SK-N-SH (cell line): ENCODE results near the gene WSCD1. TPM values are rescaled to one million over a fixed set of nuclear protein-coding genes. Genes with fewer than 3 reads are reported as not detected.

ENCODE experiments used
- CTCF ChIA-PET: fragments of 300-600, 350-600 bp; formaldehyde crosslinking; extraction: SDS; loops from one replicate; lab custom pipeline; 2021; lab: Yijun Ruan, JAX
- POLR2A ChIA-PET: fragments of 350-600 bp; sonication (Branson Sonifier 250); formaldehyde crosslinking; extraction: SDS; loops from one replicate; lab custom pipeline; 2020; ENCODE audit warnings: antibody characterized with exemption, inconsistent platforms; lab: Yijun Ruan, JAX
- DNase-seq: peaks from one replicate; pipeline ENCODE4 v3.0.0; 2012
- H2AFZ ChIP-seq: fragments of 200-600 bp; sonication (generic); 2 replicates; pipeline ENCODE4 v1.8.1; 2016; ENCODE audit warnings: antibody characterized with exemption, mild to moderate bottlenecking, low read depth
- H3F3A ChIP-seq: fragments of 200-600 bp; sonication (generic); replicated peaks from 2 replicates; pipeline ENCODE3; 2016; ENCODE audit warnings: antibody characterized with exemption, mild to moderate bottlenecking; ENCODE audit not compliant: insufficient read depth
- H3K27ac ChIP-seq, 2 experiments: fragments of 200-500 bp in 1 of 2; fragments of 200-600 bp in 1 of 2; sonication (Bioruptor generic) in 1 of 2; sonication (generic), shearing (Covaris generic) in 1 of 2; 2 replicates each; pipeline versions ENCODE4 v1.5.1 to v1.6.1; 2014 to 2016; ENCODE audit warnings: low read depth in 2 of 2, inconsistent platforms in 1 of 2, low read length in 1 of 2, mild to moderate bottlenecking in 1 of 2, mixed read lengths in 1 of 2
- H3K27me3 ChIP-seq: fragments of 200-600 bp; sonication (generic), shearing (Covaris generic); 2 replicates; pipeline ENCODE4 v1.6.1; 2016; ENCODE audit warnings: mixed run types; ENCODE audit not compliant: insufficient read depth
- H3K36me3 ChIP-seq, 2 experiments: fragments of 200-500 bp in 1 of 2; fragments of 200-600 bp in 1 of 2; sonication (Bioruptor generic) in 1 of 2; sonication (generic) in 1 of 2; replicated peaks in 1 of 2; 2 replicates each; pipeline versions ENCODE3 to v1.5.1; 2014 to 2016; ENCODE audit warnings: low read length in 1 of 2, mild to moderate bottlenecking in 1 of 2; ENCODE audit not compliant: insufficient read depth in 2 of 2, control insufficient read depth in 1 of 2
- H3K4me1 ChIP-seq, 2 experiments: fragments of 200-500 bp in 1 of 2; fragments of 200-600 bp in 1 of 2; sonication (Bioruptor generic) in 1 of 2; sonication (generic), shearing (Covaris generic) in 1 of 2; 2 replicates each; pipeline versions ENCODE4 v1.5.1 to v1.6.1; 2014 to 2016; ENCODE audit warnings: low read depth in 1 of 2, low read length in 1 of 2, mixed run types in 1 of 2; ENCODE audit not compliant: insufficient read depth in 2 of 2, control insufficient read depth in 1 of 2
- H3K4me2 ChIP-seq: fragments of 200-600 bp; sonication (generic), shearing (Covaris generic); 2 replicates; pipeline ENCODE4 v1.6.1; 2017; ENCODE audit warnings: mixed run types
- H3K4me3 ChIP-seq, 2 experiments: fragments of 200-500 bp in 1 of 2; fragments of 200-600 bp in 1 of 2; sonication (Bioruptor generic) in 1 of 2; sonication (generic), shearing (Covaris generic) in 1 of 2; 2 replicates each; pipeline versions ENCODE4 v1.5.1 to v1.8.1; 2014 to 2016; ENCODE audit warnings: low read depth in 2 of 2, inconsistent platforms in 1 of 2, low read length in 1 of 2, mild to moderate bottlenecking in 1 of 2, mixed read lengths in 1 of 2, moderate library complexity in 1 of 2
- H3K79me2 ChIP-seq: fragments of 200-600 bp; sonication (generic); 2 replicates; pipeline ENCODE4 v1.8.1; 2017; ENCODE audit warnings: mild to moderate bottlenecking; ENCODE audit not compliant: insufficient read depth
- H3K9ac ChIP-seq: fragments of 200-600 bp; sonication (generic); 2 replicates; pipeline ENCODE4 v1.6.1; 2017; ENCODE audit warnings: mixed run types
- H3K9me2 ChIP-seq: fragments of 200-600 bp; sonication (generic); 2 replicates; pipeline ENCODE4 v1.6.1; 2017; ENCODE audit warnings: mixed run types
- H3K9me3 ChIP-seq: fragments of 200-600 bp; sonication (generic); 2 replicates; pipeline ENCODE4 v1.6.1; 2017; ENCODE audit warnings: mixed run types, mild to moderate bottlenecking, moderate library complexity
- H4K20me1 ChIP-seq: fragments of 200-600 bp; sonication (generic); 2 replicates; pipeline ENCODE4 v1.6.1; 2017; ENCODE audit warnings: mild to moderate bottlenecking, mixed run types; ENCODE audit not compliant: insufficient read depth
- GABPA ChIP-seq: IDR thresholded peaks from 2 replicates; pipeline ENCODE4 v1.4.0; 2012; ENCODE audit warnings: low read depth, mild to moderate bottlenecking
- GATA2 ChIP-seq: sonication (generic); formaldehyde crosslinking; IDR thresholded peaks from 2 replicates; pipeline ENCODE4 v1.5.0; 2020; ENCODE audit warnings: mild to moderate bottlenecking, missing genetic modification reagents
- MEF2A ChIP-seq: IDR thresholded peaks from 2 replicates; pipeline ENCODE4 v1.4.0; 2012; ENCODE audit warnings: low read depth, borderline replicate concordance
- NFIC ChIP-seq: IDR thresholded peaks from 2 replicates; pipeline ENCODE4 v1.4.0; 2012; ENCODE audit warnings: borderline replicate concordance
- NRF1 ChIP-seq: IDR thresholded peaks from 2 replicates; pipeline ENCODE4 v1.6.1; 2012; ENCODE audit warnings: low read depth, mild to moderate bottlenecking, low read length
- RFX5 ChIP-seq: IDR thresholded peaks from 2 replicates; pipeline ENCODE4 v1.6.1; 2012; ENCODE audit warnings: mild to moderate bottlenecking, improper control_type of control experiment, low read length
- YY1 ChIP-seq: IDR thresholded peaks from 2 replicates; pipeline ENCODE4 v1.4.0; 2012; ENCODE audit warnings: low read depth, mild to moderate bottlenecking
- WGBS: methylation state at CpG from one replicate; pipeline ENCODE4 v1.1.6; 2017; ENCODE audit warnings: low lambda C conversion rate; 5-methylcytosine and 5-hydroxymethylcytosine counted together
- polyA plus RNA-seq, 3 experiments: library from polyadenylated mRNA; depleted of rRNA; stranded (reverse); fragments of >200 nt; gene quantifications; 2 replicates each; pipeline ENCODE4 v1.2.3, GENCODE V29; 2012
- TF ChIP-seq, protein P1 (sequence below): IDR thresholded peaks from 2 replicates; pipeline ENCODE4 v1.4.0; 2012; ENCODE audit warnings: low read depth, borderline replicate concordance
- TF ChIP-seq, protein P2 (sequence below): IDR thresholded peaks from 2 replicates; pipeline ENCODE4; 2012
- TF ChIP-seq, protein P3 (sequence below): IDR thresholded peaks from 2 replicates; pipeline ENCODE4 v1.4.0; 2012; ENCODE audit warnings: low read depth, borderline replicate concordance

WSCD1 gene
- polyA plus RNA-seq, 1 of the 3 experiments (the other 2 are of a cell fraction): 0.03 TPM

DNA sequence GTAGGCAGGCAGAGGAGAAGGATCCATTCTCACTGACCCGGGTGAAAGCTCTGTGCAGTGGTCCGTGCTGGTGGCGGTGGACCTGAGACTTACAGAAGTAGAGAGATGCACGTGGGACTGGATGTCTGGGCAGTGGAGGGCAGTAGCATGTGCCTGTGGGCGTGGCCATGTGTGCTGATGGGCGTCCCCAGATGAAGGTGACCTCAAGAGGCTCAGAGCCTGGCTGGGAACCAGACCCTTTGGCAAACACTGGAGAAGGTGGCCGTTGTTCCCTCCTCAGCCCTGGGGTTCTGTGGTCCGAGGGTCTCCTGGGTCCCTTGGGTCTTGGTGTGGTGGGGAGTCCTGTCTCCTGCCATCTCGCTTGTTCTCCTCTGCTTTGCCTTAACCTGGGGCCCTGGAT lies 15.6 kb downstream of the WSCD1 start:
- Histone ChIP-seq H3K27ac (no peak overlapping the region), H3K9ac (no peak overlapping the region), H3K9me3 (no peaks in the 10 kb centered on the region), H3K9me2 (no peaks in the 10 kb centered on the region), H3K79me2 (no peaks in the 10 kb centered on the region), H3K4me2 (no peak overlapping the region), H3K27me3 (peaks cover 26% of the 10 kb centered on the region; the same call in 1 of the 2 replicates), H2AFZ (no peak overlapping the region), H3K4me1 (no peaks in the 10 kb centered on the region), H3K36me3 (no peaks in the 10 kb centered on the region), H3F3A (no peaks in the 10 kb centered on the region), H3K4me3 (no peak overlapping the region), H4K20me1 (no peaks in the 10 kb centered on the region)
- ChIA-PET CTCF (interaction anchor here (1.4 kb wide), 1 partner anchor 17 kb away, joined by 3 read pairs; no protein-coding TSS in a partner anchor), POLR2A (no interaction called here)
- TF ChIP-seq NFIC (no peak), YY1 (no peak), NRF1 (no peak), GATA2 (CRISPR knock-in tag) (no peak), GABPA (no peak)
- TF ChIP-seq, protein P1, sequence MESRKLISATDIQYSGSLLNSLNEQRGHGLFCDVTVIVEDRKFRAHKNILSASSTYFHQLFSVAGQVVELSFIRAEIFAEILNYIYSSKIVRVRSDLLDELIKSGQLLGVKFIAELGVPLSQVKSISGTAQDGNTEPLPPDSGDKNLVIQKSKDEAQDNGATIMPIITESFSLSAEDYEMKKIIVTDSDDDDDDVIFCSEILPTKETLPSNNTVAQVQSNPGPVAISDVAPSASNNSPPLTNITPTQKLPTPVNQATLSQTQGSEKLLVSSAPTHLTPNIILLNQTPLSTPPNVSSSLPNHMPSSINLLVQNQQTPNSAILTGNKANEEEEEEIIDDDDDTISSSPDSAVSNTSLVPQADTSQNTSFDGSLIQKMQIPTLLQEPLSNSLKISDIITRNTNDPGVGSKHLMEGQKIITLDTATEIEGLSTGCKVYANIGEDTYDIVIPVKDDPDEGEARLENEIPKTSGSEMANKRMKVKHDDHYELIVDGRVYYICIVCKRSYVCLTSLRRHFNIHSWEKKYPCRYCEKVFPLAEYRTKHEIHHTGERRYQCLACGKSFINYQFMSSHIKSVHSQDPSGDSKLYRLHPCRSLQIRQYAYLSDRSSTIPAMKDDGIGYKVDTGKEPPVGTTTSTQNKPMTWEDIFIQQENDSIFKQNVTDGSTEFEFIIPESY: no peak
- TF ChIP-seq, protein P2, sequence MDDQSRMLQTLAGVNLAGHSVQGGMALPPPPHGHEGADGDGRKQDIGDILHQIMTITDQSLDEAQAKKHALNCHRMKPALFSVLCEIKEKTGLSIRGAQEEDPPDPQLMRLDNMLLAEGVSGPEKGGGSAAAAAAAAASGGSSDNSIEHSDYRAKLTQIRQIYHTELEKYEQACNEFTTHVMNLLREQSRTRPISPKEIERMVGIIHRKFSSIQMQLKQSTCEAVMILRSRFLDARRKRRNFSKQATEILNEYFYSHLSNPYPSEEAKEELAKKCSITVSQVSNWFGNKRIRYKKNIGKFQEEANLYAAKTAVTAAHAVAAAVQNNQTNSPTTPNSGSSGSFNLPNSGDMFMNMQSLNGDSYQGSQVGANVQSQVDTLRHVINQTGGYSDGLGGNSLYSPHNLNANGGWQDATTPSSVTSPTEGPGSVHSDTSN: no peak
- DNase-seq: no peak
- 46% methylated on average over 5 of the region's 9 CpGs for WGBS

DNA sequence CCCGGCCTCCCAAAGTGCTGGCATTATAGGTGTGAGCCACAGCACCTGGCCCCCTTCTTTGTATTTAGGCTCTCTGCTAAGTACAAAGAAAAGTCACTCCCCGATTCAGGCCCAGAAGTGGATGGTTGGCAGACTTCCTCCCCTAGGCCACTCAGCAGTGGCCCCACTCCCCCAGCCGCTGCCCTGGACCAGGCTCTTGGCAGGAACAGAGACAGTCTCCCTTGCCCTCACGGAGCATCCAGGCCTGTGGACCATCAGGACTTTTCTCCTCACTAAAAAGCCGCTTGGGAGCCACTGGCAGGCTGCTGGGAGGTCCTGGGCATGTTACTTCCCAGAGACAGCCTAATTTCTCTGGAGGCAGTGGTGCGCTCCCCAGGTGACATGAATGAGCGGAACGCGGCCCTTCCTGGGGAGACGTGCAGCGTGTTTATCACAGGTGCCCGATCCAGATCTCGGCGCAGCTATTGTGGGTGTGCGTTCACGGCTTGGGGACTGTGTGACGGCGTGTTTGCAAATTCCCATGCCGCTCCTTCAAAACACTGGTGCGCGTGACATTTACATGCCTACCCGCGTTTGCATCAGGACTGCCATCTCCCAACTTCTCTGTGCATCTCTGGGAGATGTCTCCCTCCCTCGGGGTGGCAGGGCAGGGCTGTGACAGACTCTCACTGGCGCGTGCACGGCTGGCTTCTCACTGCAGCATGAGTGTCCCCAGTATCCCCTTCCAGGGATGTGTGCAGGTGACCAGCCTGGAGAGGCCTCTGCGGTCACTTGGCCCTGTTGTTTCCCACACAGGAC lies 16.6 kb downstream of the WSCD1 start:
- Histone ChIP-seq H4K20me1 (no peaks in the 10 kb centered on the region), H3K27ac (no peak overlapping the region), H3K9me3 (no peaks in the 10 kb centered on the region), H2AFZ (no peak overlapping the region), H3F3A (no peaks in the 10 kb centered on the region), H3K4me2 (no peak overlapping the region), H3K4me3 (no peak overlapping the region), H3K9me2 (no peaks in the 10 kb centered on the region), H3K4me1 (no peaks in the 10 kb centered on the region), H3K79me2 (no peaks in the 10 kb centered on the region), H3K27me3 (peaks cover 24% of the 10 kb centered on the region; the same call in 1 of the 2 replicates), H3K9ac (no peak overlapping the region), H3K36me3 (no peaks in the 10 kb centered on the region)
- DNase-seq: no peak
- TF ChIP-seq RFX5 (no peak), MEF2A (no peak)
- TF ChIP-seq, protein P3, sequence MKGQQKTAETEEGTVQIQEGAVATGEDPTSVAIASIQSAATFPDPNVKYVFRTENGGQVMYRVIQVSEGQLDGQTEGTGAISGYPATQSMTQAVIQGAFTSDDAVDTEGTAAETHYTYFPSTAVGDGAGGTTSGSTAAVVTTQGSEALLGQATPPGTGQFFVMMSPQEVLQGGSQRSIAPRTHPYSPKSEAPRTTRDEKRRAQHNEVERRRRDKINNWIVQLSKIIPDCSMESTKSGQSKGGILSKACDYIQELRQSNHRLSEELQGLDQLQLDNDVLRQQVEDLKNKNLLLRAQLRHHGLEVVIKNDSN: no peak
- 71% methylated on average over 26 of the region's 28 CpGs for WGBS
- POLR2A ChIA-PET: no interaction called here
- CTCF ChIA-PET: no interaction called here
